HG03439 (cell line): ENCODE data around the gene OR14I1.

Experiments
- ATAC-seq: cut with Tn5 transposase; IDR thresholded peaks from one replicate; pipeline ENCODE4 v1.9.1; 2021; ENCODE audit warnings: mild to moderate bottlenecking, moderate library complexity; ENCODE audit not compliant: unreplicated experiment

OR14I1 gene

DNA sequence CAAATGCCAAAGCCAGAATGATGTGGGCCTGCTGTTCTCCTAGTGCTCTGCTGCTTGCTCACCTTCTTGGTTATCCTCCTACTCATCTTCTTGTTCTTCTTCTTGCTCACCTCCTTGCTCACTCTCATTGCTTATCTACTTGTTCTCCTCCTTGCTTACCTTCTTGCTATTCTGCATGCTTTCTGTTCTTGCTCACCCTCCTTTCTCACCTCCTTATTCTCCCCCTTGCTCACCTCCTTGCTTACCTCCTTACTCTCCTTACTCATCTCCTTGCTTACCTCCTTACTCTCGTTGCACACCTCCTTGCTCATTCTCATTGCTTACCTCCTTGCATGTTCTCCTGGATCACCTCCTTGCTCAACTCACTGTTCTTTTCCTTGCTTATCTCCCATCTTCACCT lies at the start of gene OR14I1:
OR14I1 (minus strand) TSS at position 53 of the 400 bp plus-strand sequence.
- no peak for ATAC-seq

GRCh38 chr1:248751635-248752034 lies 49.1 kb upstream of the OR14I1 start:
- ATAC-seq: no peak

DNA sequence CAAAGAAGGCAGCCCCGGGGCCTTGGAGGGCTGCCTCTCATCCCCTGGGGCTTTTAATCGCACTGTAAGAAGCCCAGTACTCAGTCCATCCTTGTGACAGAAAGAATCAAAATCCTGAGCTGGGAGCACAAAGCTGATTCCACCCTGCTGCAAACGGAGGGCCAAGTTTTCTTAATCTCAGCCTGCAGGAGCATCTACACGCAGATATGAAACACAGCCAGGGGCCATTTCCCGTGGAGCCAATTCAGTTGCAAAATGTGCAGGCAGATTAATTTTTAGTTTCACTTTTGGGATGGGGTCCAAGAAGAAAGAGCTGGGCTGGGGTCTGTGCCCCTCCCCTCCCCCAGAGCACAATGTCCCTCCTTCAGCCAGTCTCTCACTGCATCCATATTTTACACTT lies 48.6 kb upstream of the OR14I1 start:
- ATAC-seq: no peak

DNA sequence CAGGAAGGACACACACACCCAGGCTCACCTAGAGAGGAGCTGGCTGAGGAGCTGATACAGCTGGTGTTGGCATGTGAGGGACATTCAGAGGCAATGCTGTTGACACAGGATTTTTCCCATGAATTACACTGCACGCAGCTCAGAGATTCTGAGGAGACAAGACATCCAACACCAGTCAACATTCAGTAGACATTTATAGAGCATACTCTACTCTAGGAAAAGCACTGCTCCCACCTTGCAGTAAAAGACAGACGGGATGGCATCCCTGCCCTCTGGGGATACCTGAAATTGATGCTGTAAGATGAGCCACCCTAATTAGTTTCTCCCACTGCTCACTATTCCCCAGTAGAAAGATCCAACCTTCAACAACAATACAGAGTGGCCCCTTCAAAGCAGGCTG lies 47.9 kb upstream of the OR14I1 start:
- ATAC-seq: no peak

GRCh38 chr1:248748211-248748610 lies 45.6 kb upstream of the OR14I1 start:
- ATAC-seq: no peak

DNA sequence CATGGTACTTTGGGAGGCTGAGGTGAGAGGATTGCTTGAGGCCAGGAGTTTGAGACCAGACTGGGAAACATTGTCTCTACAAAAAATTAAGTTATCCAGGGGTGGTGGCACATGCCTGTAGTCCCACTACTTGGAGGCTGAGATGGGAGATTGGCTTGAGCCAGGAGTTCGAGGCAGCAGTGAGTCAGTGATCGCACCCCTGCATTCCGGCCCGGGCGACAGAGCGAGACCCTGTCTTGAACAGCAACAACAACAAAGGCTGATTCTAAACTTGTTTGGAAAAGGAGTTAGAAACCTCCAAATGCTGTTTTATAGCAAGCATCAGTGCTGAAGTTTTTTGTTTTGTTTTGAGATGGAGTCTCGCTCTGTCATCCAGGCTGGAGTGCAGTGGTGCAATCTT lies 38.3 kb upstream of the OR14I1 start:
- ATAC-seq: no peak

DNA sequence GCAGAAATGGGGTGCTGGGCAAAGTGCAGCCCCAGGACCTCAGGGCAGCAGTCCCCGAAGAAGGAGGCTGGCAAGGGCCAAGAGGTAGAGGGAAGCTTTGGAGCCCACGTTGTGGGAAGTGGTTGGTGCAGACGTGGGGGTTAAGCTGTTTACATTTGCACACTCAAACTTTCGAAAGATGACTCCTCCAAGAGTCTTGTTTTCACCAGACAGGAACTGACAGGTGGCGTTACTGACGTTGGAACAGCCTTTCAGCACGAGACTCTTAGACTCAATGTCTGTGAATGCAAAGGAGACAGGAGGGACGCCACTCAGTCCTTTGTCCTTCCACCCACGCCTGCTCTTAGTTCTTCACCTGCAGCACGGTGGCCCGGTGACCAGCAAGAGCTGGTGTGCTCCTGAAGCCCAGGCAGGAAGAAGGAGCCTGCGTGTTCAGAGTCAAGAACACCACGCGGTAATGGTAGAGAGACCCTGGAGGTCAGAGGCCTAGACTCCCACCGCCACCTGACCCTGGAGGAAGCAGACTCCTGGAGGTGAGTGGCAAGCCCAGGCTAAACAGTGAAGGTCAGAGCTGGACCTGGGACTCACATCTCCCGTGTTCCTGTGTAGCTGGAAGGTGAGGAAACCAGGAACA lies 37.1 kb upstream of the OR14I1 start:
- ATAC-seq: no peak

DNA sequence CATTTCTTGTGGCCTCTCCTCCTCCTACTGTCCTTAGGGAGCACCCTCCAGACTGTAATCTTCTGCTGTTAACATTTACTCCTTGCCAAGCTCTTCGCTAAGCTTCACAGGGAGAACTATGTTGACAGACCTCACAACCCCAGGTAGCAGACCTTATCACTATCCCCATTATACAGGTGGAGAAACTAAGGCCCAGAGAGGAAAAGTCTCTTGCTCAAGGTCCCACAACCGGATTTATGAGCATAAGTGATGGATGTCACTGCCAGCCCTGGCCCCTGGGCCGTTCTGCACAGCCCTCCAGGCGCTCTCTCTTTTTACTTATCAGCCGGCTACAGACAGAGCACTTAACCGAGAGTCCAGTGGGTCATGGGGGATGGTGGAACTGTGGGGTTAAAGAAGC lies 34.9 kb upstream of the OR14I1 start:
- no peak for ATAC-seq

DNA sequence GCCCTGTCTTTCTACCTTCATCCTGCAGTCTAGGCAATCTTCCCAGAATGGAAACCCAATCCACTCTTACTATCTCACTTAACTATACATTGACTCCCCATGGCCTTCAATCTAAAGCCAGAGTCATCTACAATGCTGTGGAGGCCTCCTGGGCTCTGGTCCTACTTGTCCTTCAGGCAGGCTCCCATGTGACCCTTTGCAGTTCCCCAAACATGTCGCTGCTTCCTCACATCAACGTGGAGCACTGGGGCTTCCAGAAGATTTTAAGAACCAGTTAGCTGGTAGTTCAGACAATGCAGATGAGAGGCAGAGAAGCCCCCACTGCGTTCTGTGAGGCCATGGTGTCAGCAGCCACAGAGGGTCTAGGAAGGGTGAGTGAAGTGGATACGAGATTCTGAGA lies 34.4 kb upstream of the OR14I1 start:
- ATAC-seq: no peak

GRCh38 chr1:248733566-248733965 lies 31.0 kb upstream of the OR14I1 start:
- ATAC-seq: no peak

DNA sequence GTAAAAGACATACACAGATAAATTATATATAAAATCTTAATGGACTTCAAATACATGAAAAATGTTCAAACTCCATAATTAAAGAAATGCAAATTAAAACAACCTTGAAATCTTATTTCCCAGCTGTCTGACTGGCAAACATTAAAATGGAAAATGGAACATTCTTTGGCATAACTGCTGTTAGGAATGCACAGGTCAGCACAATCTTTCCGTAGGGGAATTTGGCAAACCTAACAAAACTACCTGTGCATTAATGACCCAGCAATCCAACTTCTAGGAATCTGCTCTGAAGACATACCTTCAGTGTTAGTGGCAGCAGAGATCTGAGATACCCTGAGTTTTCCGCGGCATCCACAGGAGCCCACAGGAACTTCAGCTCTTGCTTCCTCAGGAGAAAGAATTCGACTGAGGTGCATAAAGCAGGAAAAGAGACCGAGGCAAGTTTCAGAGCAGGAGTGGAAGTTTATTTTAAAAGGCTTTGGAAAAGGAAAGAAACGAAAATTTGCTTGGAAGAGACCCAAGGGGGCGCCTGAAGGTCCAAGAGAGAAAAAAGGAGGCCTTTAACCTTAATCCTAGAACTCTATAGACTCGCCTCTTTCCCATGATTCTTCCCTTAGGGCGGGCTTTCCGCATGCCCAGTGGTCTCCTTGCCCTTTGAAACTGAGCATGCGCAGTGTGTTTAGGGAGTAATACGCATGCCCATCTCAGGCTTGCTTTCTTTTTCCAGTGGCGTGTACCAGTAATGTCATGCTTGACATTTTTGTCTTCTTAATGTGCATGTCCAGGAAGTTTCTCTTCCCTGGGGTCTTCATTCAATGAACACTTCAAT lies 28.2 kb upstream of the OR14I1 start:
- no peak for ATAC-seq

DNA sequence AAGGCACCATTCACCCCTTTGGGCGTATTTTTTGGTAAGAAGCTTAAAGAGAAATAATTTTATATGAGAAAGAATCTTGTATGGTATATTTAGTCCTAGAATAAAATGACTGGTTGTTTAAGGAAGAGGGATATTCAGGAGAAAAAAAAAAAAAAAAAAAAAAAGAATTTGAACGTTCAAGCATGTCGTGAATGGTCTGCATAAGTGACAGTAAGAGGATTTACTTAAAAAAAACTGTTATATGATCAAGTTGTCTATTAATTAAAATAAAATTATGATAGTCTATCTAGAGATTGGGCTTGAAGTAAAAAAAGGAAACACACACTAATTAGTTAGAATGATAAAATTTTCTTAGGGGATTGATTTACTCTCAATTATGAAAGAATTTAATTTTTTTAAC lies 11.7 kb upstream of the OR14I1 start:
- ATAC-seq: no peak

DNA sequence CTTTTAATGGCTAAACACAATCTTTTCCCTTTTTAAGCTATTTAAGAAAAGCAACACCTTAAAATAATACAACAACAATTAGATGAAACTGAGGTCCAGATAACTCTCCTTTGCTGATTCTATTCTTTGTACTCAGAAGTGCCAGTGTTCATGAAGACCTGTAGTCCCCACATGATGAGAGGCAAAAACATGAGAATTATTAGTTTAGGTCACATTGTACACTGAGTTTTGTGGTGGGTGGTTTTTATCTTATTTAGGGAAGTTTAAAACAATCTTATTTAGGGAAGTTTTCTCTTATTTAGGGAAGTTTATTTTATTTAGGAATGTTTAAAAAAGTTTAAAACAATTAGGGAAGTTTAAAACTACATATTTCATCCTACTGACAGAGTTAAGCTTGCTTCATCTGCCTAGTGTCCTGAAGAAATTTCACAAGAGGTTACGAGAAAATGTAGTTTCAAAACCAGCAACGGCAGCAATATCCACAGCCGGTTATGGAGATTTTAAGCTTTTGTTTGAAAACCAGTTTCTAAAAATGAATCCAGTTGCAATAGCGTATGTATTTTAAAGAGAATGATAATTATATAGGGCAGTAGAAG lies 7.8 kb upstream of the OR14I1 start:
- ATAC-seq: no peak

GRCh38 chr1:248704606-248705005 lies 2.0 kb upstream of the OR14I1 start:
- no peak for ATAC-seq

GRCh38 chr1:248703674-248704073 lies 1.1 kb upstream of the OR14I1 start:
- ATAC-seq: no peak

GRCh38 chr1:248699099-248699498 lies 3.5 kb downstream of the OR14I1 start:
- ATAC-seq: no peak

- no peak for ATAC-seq
Observed at GRCh38 chr1:248697907-248698306, 4.7 kb downstream of the OR14I1 start.

DNA sequence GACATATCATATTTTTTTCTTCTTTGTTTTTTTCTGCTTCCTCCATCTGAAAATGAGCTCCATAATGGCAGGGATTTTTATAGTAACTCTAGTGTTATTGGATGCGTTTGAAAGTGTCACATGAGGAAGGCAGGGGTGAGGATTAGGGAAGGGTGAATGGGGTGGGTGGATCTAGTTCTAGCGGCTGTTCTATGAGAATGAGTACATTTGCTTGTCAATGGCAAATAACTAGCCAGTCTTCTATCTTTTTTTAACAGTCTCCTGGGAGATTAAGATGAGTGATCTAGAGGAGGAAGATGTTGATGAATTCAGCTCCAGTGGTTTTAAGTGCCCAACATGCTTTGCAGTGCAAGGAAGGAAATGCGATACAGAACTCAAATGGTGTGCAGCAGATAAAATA lies 5.8 kb downstream of the OR14I1 start:
- no peak for ATAC-seq

GRCh38 chr1:248696261-248696660 lies 6.3 kb downstream of the OR14I1 start:
- ATAC-seq: no peak

DNA sequence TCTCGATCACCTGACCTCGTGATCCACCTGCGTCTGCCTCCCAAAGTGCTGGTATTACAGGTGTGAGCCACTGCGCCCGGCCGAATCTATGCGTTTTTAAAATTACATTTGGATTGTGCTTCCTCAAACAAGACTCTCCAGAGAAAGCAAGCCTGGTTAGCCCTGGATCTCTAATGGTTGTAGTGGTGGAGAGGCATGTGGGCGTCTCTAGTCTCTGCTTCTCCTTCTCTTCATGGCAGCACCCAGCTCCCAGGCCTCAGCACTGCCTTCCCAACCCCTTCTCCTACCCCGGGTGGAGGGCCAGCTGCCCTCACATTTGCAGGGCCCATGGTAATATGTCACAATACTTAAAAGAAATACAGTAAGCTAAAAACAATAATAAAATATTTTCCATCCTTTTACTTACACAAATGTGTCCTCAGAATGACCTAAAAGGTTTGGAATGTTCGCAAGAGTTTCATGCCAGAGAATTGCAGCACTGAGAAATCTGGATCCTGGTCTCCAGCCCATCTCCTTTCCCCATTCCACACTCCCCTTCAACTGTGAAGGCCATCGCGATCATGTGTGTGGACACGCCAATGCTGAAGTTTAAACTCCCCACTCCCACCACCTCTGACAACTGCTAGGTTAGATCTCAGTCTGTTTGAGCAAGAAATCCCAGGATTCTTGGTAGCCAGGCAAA lies 7.0 kb downstream of the OR14I1 start:
- no peak for ATAC-seq

DNA sequence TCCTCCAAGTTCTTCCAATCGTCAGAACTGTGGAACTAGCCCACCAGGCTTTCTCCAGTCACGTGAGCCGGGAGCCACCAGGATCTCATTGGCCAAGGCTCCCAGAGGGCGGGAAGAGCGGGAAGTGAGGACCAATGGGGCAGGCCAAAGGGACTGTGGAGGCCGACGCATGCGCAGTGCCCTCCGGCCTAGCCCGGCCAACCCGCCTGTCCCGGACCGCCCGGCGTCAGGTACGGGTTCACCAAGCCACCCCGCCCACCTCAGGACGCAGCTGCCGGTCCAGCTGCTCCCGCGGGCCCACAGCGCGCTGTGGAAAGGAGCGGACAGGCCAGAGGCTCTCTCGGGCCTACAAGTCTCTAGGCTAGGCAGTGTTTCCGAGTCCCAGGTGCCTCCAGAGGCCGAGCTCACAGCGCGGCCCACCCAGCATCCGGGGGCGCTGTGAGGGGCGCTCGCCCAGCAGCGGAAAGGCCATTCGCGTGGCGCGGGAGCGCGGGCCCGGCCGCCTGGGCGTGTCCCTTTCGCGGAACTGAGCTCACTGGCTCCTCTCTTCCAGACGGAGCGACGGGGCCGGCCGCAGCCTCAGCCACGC lies 10.9 kb downstream of the OR14I1 start:
- ATAC-seq: no peak
